Smooth muscle cell (in vitro differentiated cells): ENCODE data around the gene IFI27L1. TPM values are rescaled to one million over a fixed set of nuclear protein-coding genes. Genes with fewer than 3 reads are reported as not detected.

Experiments
- DNase-seq: peaks from one replicate; lab custom pipeline; 2025; ENCODE audit not compliant: unreplicated experiment; lab: John Stamatoyannopoulos, UW
- H2AFZ ChIP-seq: fragments of 200-600 bp; sonication (generic); 2 replicates; pipeline ENCODE4 v1.6.0; 2016; ENCODE audit warnings: antibody characterized with exemption, low read depth, mild to moderate bottlenecking
- H3F3A ChIP-seq: fragments of 200-600 bp; sonication (generic); 2 replicates; pipeline ENCODE4 v1.6.0; 2017; ENCODE audit warnings: antibody characterized with exemption, low read depth
- H3K27ac ChIP-seq: fragments of 200-600 bp; sonication (generic); 2 replicates; pipeline ENCODE4 v1.5.1; 2016; ENCODE audit warnings: low read depth, mild to moderate bottlenecking
- H3K27me3 ChIP-seq: fragments of 200-600 bp; sonication (generic); 2 replicates; pipeline ENCODE4 v1.6.1; 2016; ENCODE audit warnings: low read depth, mild to moderate bottlenecking
- H3K36me3 ChIP-seq: fragments of 200-600 bp; sonication (generic); 2 replicates; pipeline ENCODE4 v1.5.1; 2016; ENCODE audit warnings: low read depth
- H3K4me1 ChIP-seq: fragments of 200-600 bp; sonication (generic); 2 replicates; pipeline ENCODE4 v1.5.1; 2016; ENCODE audit warnings: low read depth
- H3K4me2 ChIP-seq: fragments of 200-600 bp; sonication (generic); 2 replicates; pipeline ENCODE4 v1.6.0; 2016; ENCODE audit warnings: mild to moderate bottlenecking
- H3K4me3 ChIP-seq: fragments of 200-600 bp; sonication (generic); 2 replicates; pipeline ENCODE4 v1.5.1; 2016; ENCODE audit warnings: mild to moderate bottlenecking
- H3K79me2 ChIP-seq: fragments of 200-600 bp; sonication (generic); 2 replicates; pipeline ENCODE4 v1.6.0; 2016; ENCODE audit warnings: low read depth, mild to moderate bottlenecking
- H3K9ac ChIP-seq: fragments of 200-600 bp; sonication (generic); 2 replicates; pipeline ENCODE4 v1.6.0; 2016; ENCODE audit warnings: low read depth
- H3K9me3 ChIP-seq: fragments of 200-600 bp; sonication (generic); replicated peaks from 2 replicates; pipeline ENCODE4 v1.5.1; 2016; ENCODE audit warnings: low read depth
- H4K20me1 ChIP-seq: fragments of 200-600 bp; sonication (generic); 2 replicates; pipeline ENCODE4 v1.6.0; 2016; ENCODE audit warnings: low read depth
- CTCF ChIP-seq: fragments of 200-600 bp; sonication (generic); IDR thresholded peaks from 2 replicates; pipeline ENCODE4 v1.5.1; 2017; ENCODE audit warnings: borderline replicate concordance, mild to moderate bottlenecking, antibody characterized with exemption; ENCODE audit not compliant: insufficient read depth, poor library complexity, severe bottlenecking
- WGBS: methylation state at CpG from one replicate; pipeline ENCODE4 v1.1.7; 2016; ENCODE audit warnings: low lambda C conversion rate; 5-methylcytosine and 5-hydroxymethylcytosine counted together
- polyA plus RNA-seq: library from polyadenylated mRNA; unstranded; fragments of >200 nt; fragmentation: Nextera tagmentation; extraction: Ambion mirVana; gene quantifications from 2 replicates; pipeline ENCODE4 v1.2.1, GENCODE V29; 2016
- total RNA-seq: library from RNA; depleted of rRNA; stranded (reverse); fragments of >200 nt; gene quantifications from 2 replicates; pipeline ENCODE4 v1.2.3, GENCODE V29; 2014

The IFI27L1 gene
- total and polyA plus RNA-seq, 2 experiments from 2014 or later, result 2.9 to 38.2 TPM

GRCh38 chr14:94129111-94129757 is 48.1 kb downstream of the IFI27L1 start, which contains the start of gene IFI27L2:
Gene IFI27L2 (minus strand): TSS chr14:94129604. CDS start chr14:94129564, 40 bp downstream.
- H3K9me3 ChIP-seq, result no peaks in the 10 kb centered on the region
- 3% methylated on average over 21 of the region's 27 CpGs for WGBS
- peaks cover 6% of the 10 kb centered on the region for H3K4me1 ChIP-seq
- no peaks in the 10 kb centered on the region for H3K36me3 ChIP-seq
- peak within 1 kb of the TSS; percentile 89 for H2AFZ ChIP-seq
- H3F3A ChIP-seq, result no peaks in the 10 kb centered on the region
- H3K9ac ChIP-seq, result peak within 1 kb of the TSS; percentile 38
- no peaks in the 10 kb centered on the region for H3K79me2 ChIP-seq
- no peak for TF ChIP-seq CTCF
- H4K20me1 ChIP-seq, result no peaks in the 10 kb centered on the region
- H3K4me2 ChIP-seq, result peak within 1 kb of the TSS; percentile 97
- peak within 1 kb of the TSS; percentile 24 for H3K27ac ChIP-seq
- peak; percentile 70 for DNase-seq
- H3K4me3 ChIP-seq, result peak within 1 kb of the TSS; percentile 64
- H3K27me3 ChIP-seq, result no peaks in the 10 kb centered on the region

GRCh38 chr14:94129758-94130414 is 48.8 kb downstream of the IFI27L1 start:
- H3K9ac ChIP-seq, result no peak overlapping the region
- 2% methylated on average over 12 of the region's 12 CpGs for WGBS

GRCh38 chr14:94132285-94132887 is 51.3 kb downstream of the IFI27L1 start:
- Histone ChIP-seq H3K36me3 (no peaks in the 10 kb centered on the region), H3F3A (no peaks in the 10 kb centered on the region), H3K4me3 (no peak overlapping the region), H3K9ac (no peak overlapping the region), H3K79me2 (no peaks in the 10 kb centered on the region), H2AFZ (no peak overlapping the region), H3K4me1 (peaks cover 6% of the 10 kb centered on the region), H3K9me3 (no peaks in the 10 kb centered on the region), H3K27ac (no peak overlapping the region), H3K4me2 (no peak overlapping the region), H4K20me1 (no peaks in the 10 kb centered on the region), H3K27me3 (no peaks in the 10 kb centered on the region)
- 50% methylated on average over 4 of the region's 4 CpGs for WGBS
- DNase-seq, result no peak
- peak; percentile 88 for TF ChIP-seq CTCF

More at GRCh38 chr14:94129758-94130414, 48.8 kb downstream of the IFI27L1 start:
- peak overlapping the region; percentile 89 for H2AFZ ChIP-seq
- no peaks in the 10 kb centered on the region for H3K36me3 ChIP-seq
- H3K4me2 ChIP-seq, result peak overlapping the region; percentile 97
- no peaks in the 10 kb centered on the region for H4K20me1 ChIP-seq
- H3K4me3 ChIP-seq, result peak overlapping the region; percentile 64
- DNase-seq, result no peak
- no peaks in the 10 kb centered on the region for H3K79me2 ChIP-seq
- H3F3A ChIP-seq, result no peaks in the 10 kb centered on the region
- H3K27me3 ChIP-seq, result no peaks in the 10 kb centered on the region
- no peak overlapping the region for H3K27ac ChIP-seq
- no peak for TF ChIP-seq CTCF
- peaks cover 6% of the 10 kb centered on the region for H3K4me1 ChIP-seq
- no peaks in the 10 kb centered on the region for H3K9me3 ChIP-seq
